Activated CD4-positive, alpha-beta T cell treated with anti-CD3 and anti-CD28 coated beads, Interleukin-2, amount 10 ng/mL, durations not matched to agents 7 days and 5 days (primary cell): ENCODE results near the gene NEDD4. TPM values are rescaled to one million over a fixed set of nuclear protein-coding genes. Genes with fewer than 3 reads are reported as not detected.

Experiments used
- CTCF ChIA-PET: fragments of 350-600 bp; sonication (Branson Sonifier 250); formaldehyde crosslinking; loops from one replicate; lab custom pipeline; 2021; ENCODE audit warnings: antibody characterized with exemption; lab: Charles Lee
- POLR2A ChIA-PET: fragments of 350-600 bp; sonication (Branson Sonifier 250); formaldehyde crosslinking; loops from one replicate; lab custom pipeline; 2021; ENCODE audit warnings: antibody characterized with exemption; lab: Charles Lee
- DNase-seq: peaks from one replicate; pipeline ENCODE4 v3.0.0-alpha.2; 2020
- H3K27ac Mint-ChIP-seq: one replicate; pipeline ENCODE4 v1.8.0; 2021; ENCODE audit warnings: mild to moderate bottlenecking, moderate library complexity, mixed read lengths
- H3K27me3 Mint-ChIP-seq: one replicate; pipeline ENCODE4 v1.8.0; 2021; ENCODE audit warnings: mixed read lengths
- H3K36me3 Mint-ChIP-seq: one replicate; pipeline ENCODE4 v1.8.0; 2021; ENCODE audit warnings: low read depth, mixed read lengths
- H3K4me1 Mint-ChIP-seq: one replicate; pipeline ENCODE4 v1.8.0; 2021; ENCODE audit warnings: mixed read lengths
- H3K4me3 Mint-ChIP-seq: one replicate; pipeline ENCODE4 v1.8.0; 2021; ENCODE audit warnings: mild to moderate bottlenecking, moderate library complexity, mixed read lengths
- H3K9me3 Mint-ChIP-seq: one replicate; pipeline ENCODE4 v1.8.0; 2021; ENCODE audit warnings: mixed read lengths
- total RNA-seq, 2 experiments: library from RNA; stranded (reverse); gene quantifications; one replicate each; pipeline ENCODE4 v1.2.3, GENCODE V29; 2021

The NEDD4 gene
- total RNA-seq, 2 experiments from 2014 or later = 8.7 to 11.1 TPM

DNA sequence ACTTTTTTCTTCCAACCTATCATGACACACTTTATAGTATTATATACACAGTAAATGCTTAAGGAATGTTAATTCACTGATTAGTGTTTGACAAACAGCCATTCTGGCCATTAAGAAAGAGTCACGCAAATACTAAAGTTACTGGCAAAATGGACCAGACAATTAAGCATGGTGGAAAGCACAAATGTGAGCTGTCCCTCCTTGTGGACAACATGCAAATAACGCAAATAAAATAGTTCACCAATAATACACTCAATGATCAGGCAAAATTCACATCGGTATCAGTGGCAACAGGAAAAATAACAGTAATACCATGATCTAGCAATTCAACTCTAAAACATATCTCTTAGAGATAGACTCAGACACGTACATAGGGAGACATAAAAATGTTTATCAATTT is 71.7 kb downstream of the NEDD4 start:
- ChIA-PET POLR2A (no interaction called here), CTCF (no interaction called here)
- H3K4me3 Mint-ChIP-seq = no peak overlapping the region
- H3K9me3 Mint-ChIP-seq = no peaks in the 10 kb centered on the region
- H3K27ac Mint-ChIP-seq = no peak overlapping the region
- DNase-seq = no peak
- H3K36me3 Mint-ChIP-seq = no peaks in the 10 kb centered on the region
- no peaks in the 10 kb centered on the region for H3K27me3 Mint-ChIP-seq
- H3K4me1 Mint-ChIP-seq = no peaks in the 10 kb centered on the region

DNA sequence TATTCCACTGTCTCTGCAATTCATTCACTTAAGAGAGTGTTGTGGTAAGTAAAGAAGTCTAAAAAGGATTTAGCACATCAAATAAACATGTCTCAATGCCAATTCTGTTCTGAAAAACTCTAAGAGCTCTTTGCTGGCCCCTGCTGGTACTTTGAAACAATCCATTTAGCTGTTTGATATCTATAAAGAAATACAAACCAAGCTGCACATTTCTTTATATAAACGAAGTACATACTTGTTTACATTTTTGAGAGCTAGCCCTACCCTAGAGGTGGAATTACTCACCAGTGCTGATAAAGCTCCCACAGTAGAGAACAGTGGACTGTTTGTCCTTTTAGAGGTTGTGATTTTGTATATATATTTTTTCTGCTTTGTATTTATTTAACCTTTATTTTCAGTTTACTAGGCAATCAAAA is 75.5 kb downstream of the NEDD4 start:
- CTCF ChIA-PET = interaction anchor here (0.5 to 1.3 kb wide), 3 partner anchors 9 to 142 kb away, joined by 3 read pairs; no protein-coding TSS in a partner anchor
- no peak overlapping the region for H3K4me3 Mint-ChIP-seq
- H3K36me3 Mint-ChIP-seq = no peaks in the 10 kb centered on the region
- peak; percentile 29 for DNase-seq
- H3K27me3 Mint-ChIP-seq = no peaks in the 10 kb centered on the region
- POLR2A ChIA-PET = no interaction called here
- H3K27ac Mint-ChIP-seq = no peak overlapping the region
- H3K4me1 Mint-ChIP-seq = no peaks in the 10 kb centered on the region
- no peaks in the 10 kb centered on the region for H3K9me3 Mint-ChIP-seq

DNA sequence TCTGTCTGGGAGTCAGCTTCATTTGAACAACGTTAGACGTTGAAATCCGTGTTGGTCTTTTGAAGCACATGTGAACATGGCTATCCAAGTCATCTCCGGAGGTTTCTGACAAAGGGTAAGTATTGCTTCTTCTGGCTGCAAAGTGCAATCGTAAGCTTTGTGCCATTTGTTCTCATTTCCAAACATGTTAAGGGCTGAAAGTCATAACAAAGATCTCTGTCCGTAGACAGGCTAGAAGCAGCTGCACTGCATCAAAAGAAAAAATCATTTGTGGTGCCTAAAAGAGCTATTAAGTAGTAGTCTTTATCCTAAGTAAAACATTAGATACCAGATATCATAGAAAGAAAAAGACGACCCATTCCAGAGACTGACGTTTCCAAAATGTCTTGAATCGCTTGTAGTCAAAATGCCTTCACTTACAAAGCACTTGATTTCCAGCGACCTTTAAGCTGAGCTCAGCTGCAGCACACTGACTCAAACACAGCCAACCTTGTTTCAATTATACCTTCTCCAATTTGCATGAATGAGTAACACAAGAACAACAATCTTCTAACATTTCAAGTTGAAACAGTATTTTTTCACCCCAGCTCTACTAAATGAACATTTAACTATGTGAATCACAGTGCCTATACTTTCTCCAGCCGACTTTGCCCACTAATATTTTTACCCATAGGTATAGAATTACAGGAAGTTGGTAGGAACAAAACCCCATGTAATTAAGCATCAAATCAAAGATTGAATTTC is 76.6 kb downstream of the NEDD4 start:
- no peaks in the 10 kb centered on the region for H3K27me3 Mint-ChIP-seq
- no peak overlapping the region for H3K27ac Mint-ChIP-seq
- no peaks in the 10 kb centered on the region for H3K36me3 Mint-ChIP-seq
- H3K4me3 Mint-ChIP-seq = no peak overlapping the region
- no peak for DNase-seq
- H3K4me1 Mint-ChIP-seq = no peaks in the 10 kb centered on the region
- ChIA-PET POLR2A (no interaction called here), CTCF (interaction anchor here (0.6 to 1.3 kb wide), 3 partner anchors 23 to 1360 kb away, joined by 3 read pairs; no protein-coding TSS in a partner anchor)
- no peaks in the 10 kb centered on the region for H3K9me3 Mint-ChIP-seq

DNA sequence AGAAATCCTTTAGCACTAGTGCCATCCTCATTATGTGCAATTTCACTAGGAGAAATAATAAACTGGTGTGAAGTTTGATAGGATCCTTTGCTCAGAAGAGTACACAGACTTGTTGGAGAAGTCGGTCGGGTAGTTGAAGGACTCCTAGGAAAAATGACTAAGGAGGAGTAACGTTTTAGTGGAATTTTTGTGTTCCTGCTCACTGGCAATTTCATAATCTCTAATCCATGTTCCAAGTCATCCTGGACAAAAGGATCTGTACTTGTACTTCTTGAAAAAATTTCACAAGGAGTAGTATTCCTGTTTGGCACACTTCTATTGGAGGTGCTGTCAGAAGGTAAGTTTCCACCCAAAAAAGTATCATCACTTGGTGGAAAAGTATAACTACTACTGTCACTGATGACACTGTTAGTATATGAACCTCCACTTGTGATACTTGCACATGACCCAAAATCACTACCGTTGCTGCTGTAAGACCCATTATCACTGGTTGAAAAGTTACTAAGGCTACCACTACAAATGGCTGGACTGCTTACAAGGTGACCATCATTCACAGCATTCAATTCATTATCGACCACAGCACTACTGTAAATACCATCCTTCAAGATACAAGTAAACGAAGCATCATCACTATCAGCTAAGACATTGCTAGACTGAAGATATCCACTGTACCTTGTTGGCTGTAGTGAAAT is 77.4 kb downstream of the NEDD4 start:
- no peaks in the 10 kb centered on the region for H3K9me3 Mint-ChIP-seq
- no peak overlapping the region for H3K4me3 Mint-ChIP-seq
- ChIA-PET CTCF (no interaction called here), POLR2A (no interaction called here)
- no peak overlapping the region for H3K27ac Mint-ChIP-seq
- no peaks in the 10 kb centered on the region for H3K36me3 Mint-ChIP-seq
- no peaks in the 10 kb centered on the region for H3K27me3 Mint-ChIP-seq
- DNase-seq = no peak
- H3K4me1 Mint-ChIP-seq = no peaks in the 10 kb centered on the region

DNA sequence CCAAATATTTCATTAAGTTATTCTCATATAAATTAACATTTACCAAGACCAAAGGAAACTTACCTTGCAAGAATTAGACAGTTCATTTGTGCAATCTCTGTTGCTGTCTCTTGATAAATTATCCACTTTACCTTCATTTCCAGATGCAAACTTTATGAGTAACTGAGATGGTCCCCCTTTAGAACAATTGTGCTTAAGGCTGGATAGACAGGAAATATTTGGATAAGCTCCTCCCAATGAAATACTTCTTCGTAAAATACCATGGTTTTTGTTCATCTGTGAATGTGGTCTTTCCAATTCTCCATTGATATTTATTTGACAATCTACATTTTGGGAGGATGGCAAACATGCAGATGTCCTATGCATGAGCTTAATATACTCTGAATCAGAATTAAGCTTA is 78.2 kb downstream of the NEDD4 start:
- no peak overlapping the region for H3K27ac Mint-ChIP-seq
- no peaks in the 10 kb centered on the region for H3K9me3 Mint-ChIP-seq
- CTCF ChIA-PET = no interaction called here
- no peaks in the 10 kb centered on the region for H3K36me3 Mint-ChIP-seq
- H3K4me3 Mint-ChIP-seq = no peak overlapping the region
- H3K4me1 Mint-ChIP-seq = no peaks in the 10 kb centered on the region
- no peaks in the 10 kb centered on the region for H3K27me3 Mint-ChIP-seq
- POLR2A ChIA-PET = interaction anchor here (0.6 kb wide), 1 partner anchor 1862 kb away, joined by 8 read pairs; no protein-coding TSS in a partner anchor
- DNase-seq = no peak

DNA sequence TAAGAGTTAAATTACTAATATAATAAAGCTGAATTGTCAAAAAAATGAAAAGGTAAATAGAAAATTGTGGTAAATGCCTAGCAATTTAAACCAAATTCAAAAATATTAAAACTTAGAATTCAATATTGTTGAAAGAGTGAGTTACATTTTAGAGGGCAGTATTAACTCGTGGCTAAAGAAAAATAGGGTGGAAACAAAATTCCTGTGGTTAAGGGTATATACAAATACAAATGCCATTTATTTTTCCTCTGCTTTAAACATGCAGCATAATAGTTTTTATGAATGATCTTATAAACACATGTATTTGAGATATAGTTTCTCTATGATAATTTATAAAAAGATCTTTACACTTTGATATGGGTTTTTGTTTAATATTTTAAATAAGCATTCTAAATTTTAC is 79.0 kb downstream of the NEDD4 start:
- Mint-ChIP-seq H3K4me1 (no peaks in the 10 kb centered on the region), H3K36me3 (no peaks in the 10 kb centered on the region), H3K4me3 (no peak overlapping the region), H3K27me3 (no peaks in the 10 kb centered on the region), H3K9me3 (no peaks in the 10 kb centered on the region), H3K27ac (no peak overlapping the region)
- CTCF ChIA-PET = no interaction called here
- DNase-seq = no peak
- POLR2A ChIA-PET = no interaction called here

DNA sequence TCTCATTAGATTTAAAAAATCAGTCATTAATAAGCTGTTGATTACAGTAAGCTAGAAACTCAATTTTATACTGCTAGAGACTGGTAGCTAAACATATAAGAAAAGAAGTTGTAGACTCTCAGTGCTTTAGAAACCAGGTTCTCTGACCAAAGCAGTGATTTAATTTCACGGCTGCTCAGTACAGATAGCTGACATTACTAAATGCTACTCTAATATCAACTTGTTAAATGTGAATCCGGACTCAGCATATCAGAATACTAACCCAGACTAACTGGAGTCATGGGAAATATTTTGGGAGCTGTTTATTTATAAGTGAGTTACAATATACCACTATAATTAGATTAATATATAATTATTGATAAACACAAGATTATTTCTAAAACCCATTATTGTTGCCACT is 80.4 kb downstream of the NEDD4 start:
- ChIA-PET CTCF (interaction anchor here (0.6 kb wide), 2 partner anchors 45 to 264 kb away, joined by 3 to 4 read pairs; no protein-coding TSS in a partner anchor), POLR2A (no interaction called here)
- DNase-seq = no peak
- Mint-ChIP-seq H3K4me3 (no peak overlapping the region), H3K9me3 (no peaks in the 10 kb centered on the region), H3K4me1 (no peaks in the 10 kb centered on the region), H3K27ac (no peak overlapping the region), H3K36me3 (no peaks in the 10 kb centered on the region), H3K27me3 (no peaks in the 10 kb centered on the region)

DNA sequence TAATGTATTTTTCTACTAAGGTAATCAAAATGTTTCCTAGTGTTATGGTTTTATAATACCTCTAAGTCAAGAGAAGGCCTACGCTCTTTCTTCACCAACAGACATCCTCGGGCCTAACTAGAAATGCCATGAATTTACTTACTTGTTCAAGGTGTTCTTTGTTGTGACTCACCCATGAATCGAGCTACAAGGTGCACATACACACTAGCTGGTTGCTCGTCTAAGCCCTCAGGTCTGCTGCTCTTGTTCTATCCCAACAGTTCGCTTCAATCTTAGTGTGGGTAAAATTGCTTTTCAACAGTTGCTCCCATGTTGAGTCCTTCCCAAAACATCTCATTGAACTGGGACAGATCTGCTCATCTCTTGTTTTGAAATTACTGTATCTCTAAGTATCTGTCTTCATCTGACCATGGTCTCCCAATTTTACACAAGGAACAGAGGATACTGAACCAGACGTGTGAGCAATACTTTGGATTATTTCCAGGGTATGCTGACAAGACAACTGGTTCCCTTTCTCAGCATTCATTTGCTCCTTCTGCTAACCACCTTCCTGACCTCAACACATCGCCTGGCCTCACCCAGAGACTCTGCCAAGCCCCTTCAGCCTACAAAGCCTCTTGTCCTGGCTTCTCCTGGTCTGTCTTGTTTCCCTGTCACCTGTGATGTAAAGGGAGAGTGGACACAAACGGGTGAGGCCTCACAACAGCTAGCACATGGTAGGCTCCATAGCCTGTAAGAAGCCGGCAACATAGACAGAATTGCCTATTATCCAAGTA is 84.2 kb downstream of the NEDD4 start:
- no peaks in the 10 kb centered on the region for H3K36me3 Mint-ChIP-seq
- H3K27ac Mint-ChIP-seq = no peak overlapping the region
- CTCF ChIA-PET = no interaction called here
- no peak overlapping the region for H3K4me3 Mint-ChIP-seq
- DNase-seq = no peak
- H3K9me3 Mint-ChIP-seq = no peaks in the 10 kb centered on the region
- POLR2A ChIA-PET = no interaction called here
- H3K27me3 Mint-ChIP-seq = no peaks in the 10 kb centered on the region
- H3K4me1 Mint-ChIP-seq = no peaks in the 10 kb centered on the region

DNA sequence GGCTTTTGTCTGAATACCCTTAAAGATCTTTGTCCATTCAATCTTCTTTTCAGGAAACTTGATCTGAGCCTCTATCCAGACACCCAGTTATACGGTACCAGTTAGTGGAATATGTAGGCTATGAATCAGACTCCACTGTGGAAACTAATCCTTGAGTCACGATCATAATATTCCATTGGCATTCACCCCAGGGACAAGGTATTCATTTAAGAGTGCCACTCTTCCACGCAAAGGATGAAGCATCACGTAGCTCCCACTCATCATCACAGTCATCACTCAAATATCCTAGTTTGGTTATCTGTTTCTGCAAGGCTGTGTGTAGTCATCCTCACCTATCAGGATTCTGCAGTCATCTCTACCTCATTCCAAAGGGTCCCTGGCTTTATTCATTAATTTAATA is 85.6 kb downstream of the NEDD4 start:
- CTCF ChIA-PET = interaction anchor here (1.3 kb wide), 1 partner anchor 12 kb away, joined by 3 read pairs; no protein-coding TSS in a partner anchor

DNA sequence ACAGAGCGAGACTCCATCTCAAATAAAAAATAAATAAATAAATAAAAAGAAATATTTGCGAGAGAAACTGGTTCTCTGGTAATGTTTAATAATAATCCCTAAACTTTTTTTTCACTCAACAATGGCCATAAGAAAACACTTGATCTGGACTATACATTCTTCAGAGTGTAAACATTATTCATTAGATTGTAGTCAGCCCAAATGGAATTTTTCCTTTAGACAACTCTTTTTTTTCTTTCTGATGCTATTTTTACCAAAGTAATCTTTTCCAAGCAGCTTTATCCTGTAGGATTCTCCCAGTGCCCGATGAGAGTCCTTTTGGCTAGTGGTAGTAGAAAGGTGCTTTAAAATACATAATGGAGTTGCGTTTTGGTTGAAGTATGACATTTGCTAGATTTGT is 90.4 kb downstream of the NEDD4 start:
- Mint-ChIP-seq H3K4me1 (no peaks in the 10 kb centered on the region), H3K9me3 (no peaks in the 10 kb centered on the region), H3K27ac (no peak overlapping the region), H3K36me3 (no peaks in the 10 kb centered on the region), H3K27me3 (no peaks in the 10 kb centered on the region), H3K4me3 (no peak overlapping the region)
- CTCF ChIA-PET = no interaction called here
- POLR2A ChIA-PET = no interaction called here
- DNase-seq = no peak

More for the DNA sequence above, 85.6 kb downstream of the NEDD4 start:
- POLR2A ChIA-PET = no interaction called here
- Mint-ChIP-seq H3K36me3 (no peaks in the 10 kb centered on the region), H3K4me1 (no peaks in the 10 kb centered on the region), H3K9me3 (no peaks in the 10 kb centered on the region), H3K27me3 (no peaks in the 10 kb centered on the region), H3K4me3 (no peak overlapping the region), H3K27ac (no peak overlapping the region)
- DNase-seq = no peak

DNA sequence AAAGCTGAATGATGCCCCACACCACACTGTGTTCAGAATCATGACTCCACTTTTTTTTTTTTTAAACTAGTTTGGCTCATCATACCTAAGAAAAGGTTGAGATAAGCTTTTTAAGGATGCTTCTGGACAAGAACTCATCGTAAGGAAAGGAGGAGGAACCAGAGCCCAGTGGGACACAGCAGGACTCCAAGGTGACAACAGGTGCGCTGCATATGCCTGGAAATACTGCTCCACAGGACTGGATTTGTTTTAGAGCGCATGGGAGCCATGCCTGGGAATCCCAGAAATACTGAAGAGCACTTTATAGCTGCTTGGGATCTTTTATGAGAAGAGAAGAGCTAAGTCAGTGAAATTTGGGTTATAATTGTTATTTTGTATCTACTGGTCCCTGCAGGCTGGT is 93.4 kb downstream of the NEDD4 start:
- Mint-ChIP-seq H3K4me3 (no peak overlapping the region), H3K27me3 (no peaks in the 10 kb centered on the region), H3K9me3 (no peaks in the 10 kb centered on the region), H3K4me1 (peaks cover 8% of the 10 kb centered on the region), H3K27ac (no peak overlapping the region), H3K36me3 (no peaks in the 10 kb centered on the region)
- ChIA-PET CTCF (no interaction called here), POLR2A (no interaction called here)
- no peak for DNase-seq

DNA sequence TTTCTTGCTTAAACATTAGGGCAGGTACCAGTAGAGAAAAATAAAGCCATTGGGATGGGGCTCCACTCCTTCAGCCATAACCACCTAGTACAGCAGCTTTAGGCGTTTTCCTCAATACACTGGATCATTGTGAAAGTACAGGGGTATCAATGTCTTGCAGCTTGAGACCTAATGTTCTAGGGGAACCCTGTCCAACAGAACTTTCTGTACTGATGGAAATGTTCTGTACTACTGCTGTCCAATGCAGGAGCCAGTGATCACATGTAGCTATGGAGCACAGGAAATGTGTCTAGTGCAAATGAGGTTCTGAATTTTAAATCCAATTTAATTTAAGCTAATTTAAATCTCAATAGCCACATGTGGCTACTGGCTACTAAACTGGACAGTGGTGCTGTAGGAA is 93.9 kb downstream of the NEDD4 start:
- Mint-ChIP-seq H3K27ac (no peak overlapping the region), H3K4me3 (no peak overlapping the region), H3K36me3 (no peaks in the 10 kb centered on the region), H3K9me3 (no peaks in the 10 kb centered on the region), H3K27me3 (no peaks in the 10 kb centered on the region), H3K4me1 (peaks cover 9% of the 10 kb centered on the region)
- ChIA-PET CTCF (no interaction called here), POLR2A (no interaction called here)
- no peak for DNase-seq
